ENCODE data around the gene OTUB2.

OTUB2 gene

DNA sequence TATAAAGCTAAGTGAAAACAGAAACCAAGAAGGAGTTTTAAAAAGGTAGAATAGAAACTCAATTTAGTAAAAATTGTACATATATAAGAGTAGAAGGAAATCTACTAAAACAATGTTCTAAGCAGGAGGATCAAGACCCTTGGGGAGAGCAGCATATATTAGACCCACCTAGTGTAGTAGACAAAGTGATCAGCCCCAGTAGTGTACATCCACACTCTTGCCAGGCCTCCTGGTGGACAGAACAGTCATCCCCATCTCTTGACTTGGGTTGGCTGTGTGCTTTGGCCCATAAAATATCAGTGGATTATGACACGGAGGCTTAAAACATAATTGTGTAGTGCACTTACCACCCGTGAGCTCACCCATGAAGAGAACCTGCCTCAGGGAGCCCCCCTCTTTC, 10.9 kb upstream of the OTUB2 start:
- Histone ChIP-seq H3K79me2 (ENCODE audit: low read length) (no peaks in the 10 kb centered on the region), H2AFZ (ENCODE audit: low read depth, low read length) (no peak overlapping the region), H3K27ac (ENCODE audit: low read length) (no peak overlapping the region), H3K4me2 (ENCODE audit: low read length) (no peak overlapping the region), H4K20me1 (ENCODE audit: insufficient read depth, low read length) (no peaks in the 10 kb centered on the region), H3K27me3 (ENCODE audit: low read depth, low read length) (peaks cover 38% of the 10 kb centered on the region), H3K4me1 (ENCODE audit: low read length) (peaks cover 5% of the 10 kb centered on the region), H3K9ac (ENCODE audit: low read length) (no peak overlapping the region), H3K9me3 (ENCODE audit: insufficient read depth, low read length) (no peaks in the 10 kb centered on the region), H3K4me3 (ENCODE audit: low read length) (no peak overlapping the region), H3K36me3 (replicated peaks; ENCODE audit: low read depth, low read length) (no peaks in the 10 kb centered on the region)
- TF ChIP-seq EZH2phosphoT487 (IDR thresholded peaks at IDR 0.05; ENCODE audit: low read depth): no peak

DNA sequence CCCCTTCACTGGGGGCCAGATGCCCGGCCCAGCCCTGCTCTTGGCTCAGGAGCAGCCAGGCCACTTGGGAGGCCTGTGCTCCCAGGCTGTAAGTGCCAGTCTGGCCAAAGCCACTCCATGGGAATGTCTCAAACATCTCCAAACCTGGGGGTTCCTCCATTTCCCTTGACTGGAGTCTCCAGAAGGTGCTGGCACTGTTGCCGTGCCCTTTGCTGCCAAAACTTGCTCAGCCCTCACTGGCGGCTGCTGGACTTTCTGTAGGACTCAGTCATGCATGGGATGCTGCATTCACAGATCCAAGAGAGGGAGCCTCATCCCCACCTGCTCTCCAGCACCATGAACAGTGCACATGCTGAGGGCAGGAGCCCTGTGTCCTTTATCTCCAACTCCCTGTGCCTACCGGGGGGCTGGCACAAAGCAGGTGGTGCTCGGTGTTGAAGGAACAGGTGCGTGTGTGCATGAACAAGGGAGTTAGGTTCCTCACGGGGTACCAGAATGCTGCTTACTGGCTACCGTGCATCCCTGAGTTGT, 9.6 kb upstream of the OTUB2 start:
- Histone ChIP-seq H3K4me1 (ENCODE audit: low read length) (peaks cover 5% of the 10 kb centered on the region), H3K9ac (ENCODE audit: low read length) (no peak overlapping the region), H2AFZ (ENCODE audit: low read depth, low read length) (no peak overlapping the region), H3K36me3 (replicated peaks; ENCODE audit: low read depth, low read length) (no peaks in the 10 kb centered on the region), H3K27me3 (ENCODE audit: low read depth, low read length) (peaks cover 40% of the 10 kb centered on the region), H3K79me2 (ENCODE audit: low read length) (no peaks in the 10 kb centered on the region), H3K27ac (ENCODE audit: low read length) (no peak overlapping the region), H4K20me1 (ENCODE audit: insufficient read depth, low read length) (no peaks in the 10 kb centered on the region), H3K4me2 (ENCODE audit: low read length) (no peak overlapping the region), H3K9me3 (ENCODE audit: insufficient read depth, low read length) (no peaks in the 10 kb centered on the region), H3K4me3 (ENCODE audit: low read length) (no peak overlapping the region)
- TF ChIP-seq EZH2phosphoT487 (IDR thresholded peaks at IDR 0.05; ENCODE audit: low read depth): no peak
- TF ChIP-seq, protein P1, sequence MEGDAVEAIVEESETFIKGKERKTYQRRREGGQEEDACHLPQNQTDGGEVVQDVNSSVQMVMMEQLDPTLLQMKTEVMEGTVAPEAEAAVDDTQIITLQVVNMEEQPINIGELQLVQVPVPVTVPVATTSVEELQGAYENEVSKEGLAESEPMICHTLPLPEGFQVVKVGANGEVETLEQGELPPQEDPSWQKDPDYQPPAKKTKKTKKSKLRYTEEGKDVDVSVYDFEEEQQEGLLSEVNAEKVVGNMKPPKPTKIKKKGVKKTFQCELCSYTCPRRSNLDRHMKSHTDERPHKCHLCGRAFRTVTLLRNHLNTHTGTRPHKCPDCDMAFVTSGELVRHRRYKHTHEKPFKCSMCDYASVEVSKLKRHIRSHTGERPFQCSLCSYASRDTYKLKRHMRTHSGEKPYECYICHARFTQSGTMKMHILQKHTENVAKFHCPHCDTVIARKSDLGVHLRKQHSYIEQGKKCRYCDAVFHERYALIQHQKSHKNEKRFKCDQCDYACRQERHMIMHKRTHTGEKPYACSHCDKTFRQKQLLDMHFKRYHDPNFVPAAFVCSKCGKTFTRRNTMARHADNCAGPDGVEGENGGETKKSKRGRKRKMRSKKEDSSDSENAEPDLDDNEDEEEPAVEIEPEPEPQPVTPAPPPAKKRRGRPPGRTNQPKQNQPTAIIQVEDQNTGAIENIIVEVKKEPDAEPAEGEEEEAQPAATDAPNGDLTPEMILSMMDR (IDR thresholded peaks at IDR 0.05; ENCODE audit: low read depth, low read length): no peak

DNA sequence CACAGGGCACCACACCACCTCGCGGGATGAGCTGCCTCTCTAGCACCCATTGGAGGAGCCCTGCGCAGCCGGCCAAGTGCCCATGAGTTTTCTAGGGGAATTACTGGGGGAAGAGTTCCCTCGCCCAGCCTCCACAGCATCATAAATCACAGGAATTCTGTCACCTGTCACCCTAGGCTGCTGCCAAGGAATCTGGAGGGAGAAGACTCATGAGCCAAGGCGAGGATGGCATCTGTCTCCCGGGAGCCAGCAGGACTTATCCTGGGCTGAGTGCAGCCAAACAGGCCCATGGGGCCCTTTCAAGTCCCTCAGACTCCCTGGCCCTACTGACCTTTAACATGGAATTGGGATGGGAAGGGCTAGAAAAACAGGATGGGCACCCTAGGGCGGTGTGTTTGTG, 7.8 kb upstream of the OTUB2 start:
- Histone ChIP-seq H3K27me3 (ENCODE audit: low read depth, low read length) (peaks cover 37% of the 10 kb centered on the region), H4K20me1 (ENCODE audit: insufficient read depth, low read length) (no peaks in the 10 kb centered on the region), H3K4me1 (ENCODE audit: low read length) (no peaks in the 10 kb centered on the region), H3K4me2 (ENCODE audit: low read length) (no peak overlapping the region), H2AFZ (ENCODE audit: low read depth, low read length) (no peak overlapping the region), H3K9me3 (ENCODE audit: insufficient read depth, low read length) (no peaks in the 10 kb centered on the region), H3K9ac (ENCODE audit: low read length) (no peak overlapping the region), H3K36me3 (replicated peaks; ENCODE audit: low read depth, low read length) (no peaks in the 10 kb centered on the region), H3K27ac (ENCODE audit: low read length) (no peak overlapping the region), H3K4me3 (ENCODE audit: low read length) (no peak overlapping the region), H3K79me2 (ENCODE audit: low read length) (no peaks in the 10 kb centered on the region)
- TF ChIP-seq, protein P1 (IDR thresholded peaks at IDR 0.05; ENCODE audit: low read depth, low read length): no peak
- no peak for TF ChIP-seq EZH2phosphoT487 (IDR thresholded peaks at IDR 0.05; ENCODE audit: low read depth)

DNA sequence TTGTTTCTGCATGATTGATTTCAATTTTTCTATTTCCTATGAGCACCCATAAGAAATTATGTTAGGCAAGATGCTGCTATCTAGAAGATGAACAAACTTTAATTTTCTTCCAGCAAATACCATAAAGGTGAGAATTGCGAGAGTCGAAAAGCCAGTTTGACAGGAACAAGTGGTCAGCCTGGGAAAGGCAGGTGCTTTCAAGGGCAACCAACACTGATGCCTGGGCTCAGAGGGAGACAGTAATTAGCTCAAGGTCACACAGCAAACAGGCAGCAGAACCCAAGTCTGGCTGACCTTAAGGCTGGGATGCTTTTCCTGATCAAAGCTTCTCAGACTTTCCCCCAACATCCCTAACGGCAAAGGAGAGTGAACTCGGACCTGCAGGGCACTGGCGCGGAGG, 6.8 kb upstream of the OTUB2 start:
- Histone ChIP-seq H3K4me2 (ENCODE audit: low read length) (no peak overlapping the region), H3K27ac (ENCODE audit: low read length) (no peak overlapping the region)

More for the DNA sequence above, 6.8 kb upstream of the OTUB2 start:
- no peak for TF ChIP-seq EZH2phosphoT487 (IDR thresholded peaks at IDR 0.05; ENCODE audit: low read depth)
- TF ChIP-seq, protein P1 (IDR thresholded peaks at IDR 0.05; ENCODE audit: low read depth, low read length): no peak
- no peak overlapping the region for H2AFZ ChIP-seq (ENCODE audit: low read depth, low read length)
- H3K9ac ChIP-seq (ENCODE audit: low read length): no peak overlapping the region
- peaks cover 37% of the 10 kb centered on the region for H3K27me3 ChIP-seq (ENCODE audit: low read depth, low read length)
- H3K36me3 ChIP-seq (replicated peaks; ENCODE audit: low read depth, low read length): no peaks in the 10 kb centered on the region
- H3K79me2 ChIP-seq (ENCODE audit: low read length): no peaks in the 10 kb centered on the region
- H4K20me1 ChIP-seq (ENCODE audit: insufficient read depth, low read length): no peaks in the 10 kb centered on the region
- no peak overlapping the region for H3K4me3 ChIP-seq (ENCODE audit: low read length)
- no peaks in the 10 kb centered on the region for H3K4me1 ChIP-seq (ENCODE audit: low read length)
- H3K9me3 ChIP-seq (ENCODE audit: insufficient read depth, low read length): no peaks in the 10 kb centered on the region
